ENCODE results near the gene SP5.

DNA sequence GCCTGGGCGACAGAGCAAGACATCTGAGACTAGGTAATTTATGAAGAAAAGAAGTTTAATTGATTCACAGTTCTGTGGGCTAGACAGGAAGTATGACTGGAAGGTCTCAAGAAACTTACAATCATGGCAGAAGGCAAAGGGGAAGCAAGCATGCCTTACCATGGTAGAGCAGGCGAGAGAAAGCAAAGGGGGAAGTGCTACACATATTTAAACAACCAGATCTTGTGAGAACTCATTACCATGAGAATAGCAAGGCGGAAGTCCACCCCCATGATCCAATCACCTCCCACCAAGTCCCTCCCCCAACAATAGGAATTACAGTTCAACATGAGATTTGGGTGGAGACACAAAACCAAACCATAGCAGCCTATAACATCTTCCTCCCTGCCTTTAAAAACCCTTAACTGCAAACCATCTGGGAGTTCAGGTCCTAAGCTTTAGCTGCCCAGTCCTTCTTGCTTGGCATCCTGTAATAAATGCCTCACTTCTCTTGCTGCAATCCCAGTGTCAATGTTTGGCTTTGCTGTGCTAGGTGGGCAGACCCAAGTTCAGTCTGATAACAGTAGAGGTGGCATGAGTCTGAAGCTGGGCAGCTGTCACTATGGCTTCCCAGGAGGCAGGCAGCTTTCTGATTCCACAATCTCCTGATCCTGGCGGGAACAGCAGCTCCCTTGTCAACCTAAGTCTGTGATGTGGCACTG is 11.2 kb upstream of the SP5 start:
- TF ChIP-seq POLR2A (IDR thresholded peaks at IDR 0.05): no peak
- TF ChIP-seq, protein P1, sequence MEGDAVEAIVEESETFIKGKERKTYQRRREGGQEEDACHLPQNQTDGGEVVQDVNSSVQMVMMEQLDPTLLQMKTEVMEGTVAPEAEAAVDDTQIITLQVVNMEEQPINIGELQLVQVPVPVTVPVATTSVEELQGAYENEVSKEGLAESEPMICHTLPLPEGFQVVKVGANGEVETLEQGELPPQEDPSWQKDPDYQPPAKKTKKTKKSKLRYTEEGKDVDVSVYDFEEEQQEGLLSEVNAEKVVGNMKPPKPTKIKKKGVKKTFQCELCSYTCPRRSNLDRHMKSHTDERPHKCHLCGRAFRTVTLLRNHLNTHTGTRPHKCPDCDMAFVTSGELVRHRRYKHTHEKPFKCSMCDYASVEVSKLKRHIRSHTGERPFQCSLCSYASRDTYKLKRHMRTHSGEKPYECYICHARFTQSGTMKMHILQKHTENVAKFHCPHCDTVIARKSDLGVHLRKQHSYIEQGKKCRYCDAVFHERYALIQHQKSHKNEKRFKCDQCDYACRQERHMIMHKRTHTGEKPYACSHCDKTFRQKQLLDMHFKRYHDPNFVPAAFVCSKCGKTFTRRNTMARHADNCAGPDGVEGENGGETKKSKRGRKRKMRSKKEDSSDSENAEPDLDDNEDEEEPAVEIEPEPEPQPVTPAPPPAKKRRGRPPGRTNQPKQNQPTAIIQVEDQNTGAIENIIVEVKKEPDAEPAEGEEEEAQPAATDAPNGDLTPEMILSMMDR (IDR thresholded peaks at IDR 0.05): no peak

Measured in body of pancreas (tissue), 4 donors.